Measurements from ENCODE around the gene TTLL1.

TTLL1 gene

DNA sequence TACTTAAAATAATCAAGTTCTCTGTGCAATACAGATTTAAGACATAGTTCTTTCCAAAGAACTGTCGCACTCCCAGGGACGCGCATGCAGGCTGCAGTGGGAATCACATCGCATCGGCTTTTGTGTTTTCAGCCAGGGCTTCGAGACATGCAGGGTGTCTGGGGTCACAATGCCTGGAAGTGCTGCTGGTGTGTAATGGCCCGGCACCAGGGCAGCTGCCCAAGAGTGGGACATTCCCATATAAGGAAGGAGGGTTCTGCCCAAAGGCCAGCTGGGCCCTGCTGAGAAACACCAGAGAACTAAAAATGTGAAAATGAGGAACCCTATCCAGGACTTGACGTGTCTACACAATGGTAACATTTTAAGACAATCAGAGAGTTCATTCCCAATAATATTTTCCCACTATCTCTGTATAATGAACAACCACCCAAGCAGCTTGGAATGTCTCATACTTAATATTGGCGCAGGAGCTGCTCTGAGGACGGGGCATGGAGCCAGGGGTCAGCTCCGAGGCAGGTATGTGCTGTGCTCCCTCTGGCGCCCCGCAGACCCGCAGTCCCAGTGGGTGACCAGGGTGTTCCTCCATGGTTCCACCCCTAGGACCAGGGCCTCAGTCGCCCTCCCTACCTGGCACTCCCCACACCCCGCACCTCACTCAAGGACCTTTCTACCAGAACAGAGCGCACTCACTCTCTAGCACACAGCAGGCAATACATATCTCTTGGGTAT, 42.7 kb upstream of the TTLL1 start:
- POLR2A ChIA-PET, result no interaction called here
- TF ChIP-seq, protein P1, sequence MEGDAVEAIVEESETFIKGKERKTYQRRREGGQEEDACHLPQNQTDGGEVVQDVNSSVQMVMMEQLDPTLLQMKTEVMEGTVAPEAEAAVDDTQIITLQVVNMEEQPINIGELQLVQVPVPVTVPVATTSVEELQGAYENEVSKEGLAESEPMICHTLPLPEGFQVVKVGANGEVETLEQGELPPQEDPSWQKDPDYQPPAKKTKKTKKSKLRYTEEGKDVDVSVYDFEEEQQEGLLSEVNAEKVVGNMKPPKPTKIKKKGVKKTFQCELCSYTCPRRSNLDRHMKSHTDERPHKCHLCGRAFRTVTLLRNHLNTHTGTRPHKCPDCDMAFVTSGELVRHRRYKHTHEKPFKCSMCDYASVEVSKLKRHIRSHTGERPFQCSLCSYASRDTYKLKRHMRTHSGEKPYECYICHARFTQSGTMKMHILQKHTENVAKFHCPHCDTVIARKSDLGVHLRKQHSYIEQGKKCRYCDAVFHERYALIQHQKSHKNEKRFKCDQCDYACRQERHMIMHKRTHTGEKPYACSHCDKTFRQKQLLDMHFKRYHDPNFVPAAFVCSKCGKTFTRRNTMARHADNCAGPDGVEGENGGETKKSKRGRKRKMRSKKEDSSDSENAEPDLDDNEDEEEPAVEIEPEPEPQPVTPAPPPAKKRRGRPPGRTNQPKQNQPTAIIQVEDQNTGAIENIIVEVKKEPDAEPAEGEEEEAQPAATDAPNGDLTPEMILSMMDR (IDR thresholded peaks at IDR 0.05; ENCODE audit: insufficient read depth, low read length, missing control alignments), result no peak
- DNase-seq (ENCODE audit: low read depth, low spot score), result no peak
- CTCF ChIA-PET, result no interaction called here
- H3K4me3 ChIP-seq (ENCODE audit: low read depth, low read length), result no peak overlapping the region

DNA sequence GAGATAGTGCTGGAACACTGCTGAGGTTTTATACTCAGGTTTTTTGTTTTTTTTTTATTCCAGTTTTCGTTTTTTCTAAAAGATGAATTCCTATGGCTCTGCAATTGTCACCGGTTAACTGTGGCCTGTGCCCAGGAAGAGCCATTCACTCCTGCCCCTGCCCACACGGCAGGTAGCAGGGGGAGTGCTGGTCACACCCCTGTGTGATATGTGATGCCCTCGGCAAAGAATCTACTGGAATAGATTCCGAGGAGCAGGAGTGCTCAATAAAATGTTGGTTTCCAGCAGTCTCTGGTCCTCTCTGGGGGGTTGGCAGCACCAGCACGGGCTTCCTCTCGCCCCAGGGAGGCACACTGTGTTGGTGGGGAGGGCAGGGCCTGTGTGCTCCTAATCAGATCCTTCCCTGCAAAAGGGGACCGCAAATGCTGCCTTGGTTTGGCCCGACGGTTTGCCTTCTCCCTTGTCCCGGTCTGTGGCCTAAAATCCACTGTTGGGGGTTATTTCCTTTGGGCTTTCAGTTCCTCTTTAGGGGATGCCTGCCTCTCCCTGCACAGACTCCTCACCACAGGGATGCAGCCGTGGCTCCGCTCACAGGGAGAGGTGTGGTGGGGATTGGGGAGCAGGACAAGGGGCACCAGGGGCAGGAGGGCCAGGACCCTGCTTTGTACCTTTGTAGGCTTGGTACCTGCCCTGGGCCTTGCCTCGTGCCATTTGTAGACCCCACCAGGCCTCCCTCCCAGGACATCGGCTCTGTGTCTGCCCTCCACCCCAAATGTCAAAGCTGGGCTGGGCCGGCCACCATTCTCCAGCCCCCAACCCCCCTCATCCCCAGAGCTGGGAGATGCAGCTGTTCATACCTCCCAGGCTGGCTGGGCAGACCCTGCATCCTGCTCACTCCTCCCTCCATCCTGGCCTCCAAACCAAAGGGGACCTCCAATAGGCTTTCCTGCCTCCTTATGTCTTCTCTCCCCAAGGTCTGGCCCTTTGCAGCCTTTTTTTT, 40.5 kb upstream of the TTLL1 start:
- no peak for DNase-seq (ENCODE audit: low read depth, low spot score)
- H3K4me3 ChIP-seq (ENCODE audit: low read depth, low read length), result no peak overlapping the region
- TF ChIP-seq, protein P1 (IDR thresholded peaks at IDR 0.05; ENCODE audit: insufficient read depth, low read length, missing control alignments), result no peak
- ChIA-PET POLR2A (no interaction called here), CTCF (no interaction called here)

DNA sequence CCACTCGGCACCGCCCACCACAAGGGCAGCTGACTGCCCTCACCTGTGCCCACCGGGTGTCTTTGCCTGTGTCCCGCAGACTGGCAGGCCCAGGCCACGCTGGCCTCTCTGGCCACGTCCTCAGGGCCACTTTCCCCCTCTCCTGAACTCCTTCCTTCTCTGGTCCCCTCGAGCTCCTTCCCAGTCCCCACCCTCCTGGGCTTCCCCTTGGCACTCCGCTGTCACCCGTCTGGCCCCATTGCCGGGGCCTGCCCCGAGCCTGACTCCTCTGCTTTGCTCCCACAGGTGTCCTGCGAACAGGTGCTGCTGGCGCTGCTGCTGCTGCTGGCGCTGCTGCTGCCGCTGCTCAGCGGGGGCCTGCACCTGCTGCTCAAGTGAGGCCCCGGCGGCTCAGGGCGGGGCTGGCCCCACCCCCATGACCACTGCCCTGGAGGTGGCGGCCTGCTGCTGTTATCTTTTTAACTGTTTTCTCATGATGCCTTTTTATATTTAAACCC, 39.8 kb upstream of the TTLL1 start:
- CTCF ChIA-PET, result no interaction called here
- DNase-seq (ENCODE audit: low read depth, low spot score), result no peak
- TF ChIP-seq, protein P1 (IDR thresholded peaks at IDR 0.05; ENCODE audit: insufficient read depth, low read length, missing control alignments), result no peak
- POLR2A ChIA-PET, result no interaction called here
- H3K4me3 ChIP-seq (ENCODE audit: low read depth, low read length), result no peak overlapping the region

DNA sequence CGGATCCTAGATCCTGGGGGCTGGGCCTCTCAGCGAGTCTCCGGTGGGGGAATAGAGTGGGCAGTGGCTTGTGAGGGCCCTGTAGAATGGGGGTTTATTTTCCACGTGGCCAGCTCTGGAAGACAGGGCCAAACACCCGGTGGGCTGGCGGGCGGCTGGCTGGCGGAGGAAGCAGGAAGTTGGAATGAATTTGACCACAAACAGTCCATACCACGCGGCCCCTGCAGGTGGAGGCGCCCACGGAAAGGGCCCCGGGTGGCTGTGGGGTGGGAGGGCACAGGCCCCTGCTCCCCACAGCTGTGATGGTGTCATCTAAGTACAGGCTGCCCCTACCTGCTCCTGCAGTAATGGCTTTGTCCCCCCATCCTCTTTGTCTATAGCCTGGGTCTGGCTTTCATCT, 38.9 kb upstream of the TTLL1 start:
- TF ChIP-seq, protein P1 (IDR thresholded peaks at IDR 0.05; ENCODE audit: insufficient read depth, low read length, missing control alignments), result no peak
- POLR2A ChIA-PET, result no interaction called here
- H3K4me3 ChIP-seq (ENCODE audit: low read depth, low read length), result no peak overlapping the region
- CTCF ChIA-PET, result no interaction called here
- no peak for DNase-seq (ENCODE audit: low read depth, low spot score)

DNA sequence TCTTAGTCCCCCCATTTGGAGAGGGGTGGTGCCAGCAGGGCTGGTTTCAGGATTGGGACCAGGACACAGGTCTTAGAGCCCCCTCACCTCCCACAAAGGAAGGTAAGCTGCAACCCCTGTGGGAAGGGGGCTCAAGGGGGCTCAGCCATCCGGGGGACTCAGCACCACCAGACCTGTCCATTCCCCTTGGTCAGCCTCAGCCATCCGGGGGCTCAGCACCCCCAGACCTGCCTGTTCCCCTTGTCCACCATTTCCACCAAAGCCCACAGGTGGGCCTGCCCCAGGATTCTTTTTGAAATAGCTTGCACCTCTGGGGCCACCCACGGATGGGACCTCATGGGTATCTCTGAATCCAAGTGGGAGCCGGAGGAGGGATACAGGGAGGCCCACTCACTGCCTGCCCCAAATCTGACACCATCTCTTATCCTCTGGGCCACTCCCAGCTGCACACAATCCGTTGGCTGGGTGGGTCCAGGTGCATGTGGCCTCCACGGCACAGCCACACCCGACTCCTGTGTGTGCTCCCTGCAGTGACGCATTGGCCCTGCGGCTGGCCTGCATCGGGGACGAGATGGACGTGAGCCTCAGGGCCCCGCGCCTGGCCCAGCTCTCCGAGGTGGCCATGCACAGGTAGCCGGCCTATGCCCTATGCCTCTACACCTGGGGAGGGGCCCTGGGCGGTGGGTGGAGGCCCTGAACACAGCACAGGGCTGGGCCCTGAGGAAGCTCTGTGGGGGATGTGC, 38.1 kb upstream of the TTLL1 start:
- H3K4me3 ChIP-seq (ENCODE audit: low read depth, low read length), result no peak overlapping the region
- DNase-seq (ENCODE audit: low read depth, low spot score), result no peak
- TF ChIP-seq, protein P1 (IDR thresholded peaks at IDR 0.05; ENCODE audit: insufficient read depth, low read length, missing control alignments), result no peak
- CTCF ChIA-PET, result interaction anchor here (0.8 to 1.1 kb wide), 2 partner anchors 8 to 11 kb away, joined by 4 to 5 read pairs; no protein-coding TSS in a partner anchor
- POLR2A ChIA-PET, result no interaction called here

All from AG04449 (cell line).